Fibroblast of mammary gland (primary cell): ENCODE data around the gene ATP6V0E2.

Experiments
- DNase-seq: peaks from one replicate; pipeline ENCODE4 v3.0.0-alpha.2; 2010; ENCODE audit warnings: low read depth
- H3K4me3 ChIP-seq: 2 replicates; pipeline ENCODE4 v1.5.1; 2011; ENCODE audit warnings: low read depth, mild to moderate bottlenecking, low read length, moderate library complexity; ENCODE audit not compliant: control insufficient read depth
- TF ChIP-seq, protein P1 (sequence below): conservative IDR thresholded peaks from 2 replicates; pipeline ENCODE4 v1.5.1; 2011; ENCODE audit warnings: low read depth, low read length, inconsistent platforms; ENCODE audit not compliant: control insufficient read depth, insufficient read depth

The ATP6V0E2 gene

DNA sequence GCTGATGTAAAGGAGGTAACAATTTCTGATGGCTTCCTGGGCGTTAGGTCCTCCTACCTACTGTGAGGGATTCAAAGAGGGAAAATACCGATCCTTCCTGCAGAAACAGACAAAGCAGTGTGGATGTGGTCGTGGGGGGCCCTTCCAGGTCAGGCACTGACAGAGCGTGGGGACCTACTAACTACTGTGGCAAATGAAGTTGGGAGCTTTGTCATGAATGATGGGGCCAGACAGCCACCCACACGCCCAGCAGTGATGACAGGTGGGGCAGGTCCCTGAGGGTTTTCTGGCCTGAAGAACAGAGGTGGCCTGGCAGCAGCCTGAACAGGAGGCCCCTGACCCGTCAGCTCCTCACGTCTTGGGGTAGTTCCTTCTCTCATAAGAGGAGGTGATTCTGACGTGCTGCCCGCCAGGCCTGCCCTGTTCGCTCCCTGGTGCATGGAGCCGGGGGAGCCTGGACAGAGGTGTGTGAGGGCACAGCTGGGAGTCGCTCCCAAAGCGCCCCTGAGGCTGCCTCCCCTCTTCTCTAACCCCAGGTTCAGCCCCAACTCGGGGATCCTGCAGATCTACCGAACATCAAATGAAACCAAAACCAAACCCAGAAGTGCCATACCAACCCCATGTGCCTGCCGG, 4.2 kb downstream of the ATP6V0E2 start:
- DNase-seq = no peak
- H3K4me3 ChIP-seq = no peak overlapping the region
- TF ChIP-seq, protein P1, sequence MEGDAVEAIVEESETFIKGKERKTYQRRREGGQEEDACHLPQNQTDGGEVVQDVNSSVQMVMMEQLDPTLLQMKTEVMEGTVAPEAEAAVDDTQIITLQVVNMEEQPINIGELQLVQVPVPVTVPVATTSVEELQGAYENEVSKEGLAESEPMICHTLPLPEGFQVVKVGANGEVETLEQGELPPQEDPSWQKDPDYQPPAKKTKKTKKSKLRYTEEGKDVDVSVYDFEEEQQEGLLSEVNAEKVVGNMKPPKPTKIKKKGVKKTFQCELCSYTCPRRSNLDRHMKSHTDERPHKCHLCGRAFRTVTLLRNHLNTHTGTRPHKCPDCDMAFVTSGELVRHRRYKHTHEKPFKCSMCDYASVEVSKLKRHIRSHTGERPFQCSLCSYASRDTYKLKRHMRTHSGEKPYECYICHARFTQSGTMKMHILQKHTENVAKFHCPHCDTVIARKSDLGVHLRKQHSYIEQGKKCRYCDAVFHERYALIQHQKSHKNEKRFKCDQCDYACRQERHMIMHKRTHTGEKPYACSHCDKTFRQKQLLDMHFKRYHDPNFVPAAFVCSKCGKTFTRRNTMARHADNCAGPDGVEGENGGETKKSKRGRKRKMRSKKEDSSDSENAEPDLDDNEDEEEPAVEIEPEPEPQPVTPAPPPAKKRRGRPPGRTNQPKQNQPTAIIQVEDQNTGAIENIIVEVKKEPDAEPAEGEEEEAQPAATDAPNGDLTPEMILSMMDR = no peak

DNA sequence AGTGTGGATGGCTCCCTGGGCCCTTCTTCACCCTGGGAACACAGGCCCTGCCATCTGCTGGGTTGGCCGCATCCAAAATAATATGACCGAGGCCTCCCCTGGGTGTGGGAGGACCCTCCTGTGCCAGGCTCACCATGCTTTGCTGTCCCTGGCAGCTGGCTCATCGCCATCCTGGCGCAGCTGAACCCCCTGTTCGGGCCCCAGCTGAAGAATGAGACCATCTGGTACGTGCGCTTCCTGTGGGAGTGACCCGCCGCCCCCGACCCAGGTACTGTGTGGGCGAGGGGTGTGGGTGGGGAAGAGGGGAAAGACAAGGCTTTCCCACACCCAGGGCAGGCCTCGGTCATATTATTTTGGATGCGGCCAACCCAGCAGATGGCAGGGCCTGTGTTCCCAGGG, 4.8 kb downstream of the ATP6V0E2 start:
- H3K4me3 ChIP-seq = no peak overlapping the region
- no peak for DNase-seq
- TF ChIP-seq, protein P1 = no peak

DNA sequence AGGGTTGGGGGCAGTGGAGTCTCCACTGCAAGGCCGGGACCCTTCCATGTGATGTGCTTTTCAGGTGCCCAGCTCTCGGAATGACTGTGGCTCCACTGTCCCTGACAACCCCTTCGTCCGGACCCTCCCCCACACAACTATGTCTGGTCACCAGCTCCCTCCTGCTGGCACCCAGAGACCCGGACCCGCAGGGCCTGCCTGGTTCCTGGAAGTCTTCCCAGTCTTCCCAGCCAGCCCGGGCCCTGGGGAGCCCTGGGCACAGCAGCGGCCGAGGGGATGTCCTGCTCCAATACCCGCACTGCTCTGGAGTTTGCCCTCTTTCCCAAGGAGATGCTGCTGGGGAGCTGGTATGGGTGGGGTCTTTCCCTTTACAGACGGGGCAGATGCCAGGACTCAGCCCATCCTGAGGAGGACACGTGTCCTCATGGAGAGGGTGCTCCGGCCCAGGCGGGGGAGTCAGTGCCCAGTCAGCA, 5.5 kb downstream of the ATP6V0E2 start:
- no peak for DNase-seq
- no peak overlapping the region for H3K4me3 ChIP-seq
- TF ChIP-seq, protein P1 = no peak

DNA sequence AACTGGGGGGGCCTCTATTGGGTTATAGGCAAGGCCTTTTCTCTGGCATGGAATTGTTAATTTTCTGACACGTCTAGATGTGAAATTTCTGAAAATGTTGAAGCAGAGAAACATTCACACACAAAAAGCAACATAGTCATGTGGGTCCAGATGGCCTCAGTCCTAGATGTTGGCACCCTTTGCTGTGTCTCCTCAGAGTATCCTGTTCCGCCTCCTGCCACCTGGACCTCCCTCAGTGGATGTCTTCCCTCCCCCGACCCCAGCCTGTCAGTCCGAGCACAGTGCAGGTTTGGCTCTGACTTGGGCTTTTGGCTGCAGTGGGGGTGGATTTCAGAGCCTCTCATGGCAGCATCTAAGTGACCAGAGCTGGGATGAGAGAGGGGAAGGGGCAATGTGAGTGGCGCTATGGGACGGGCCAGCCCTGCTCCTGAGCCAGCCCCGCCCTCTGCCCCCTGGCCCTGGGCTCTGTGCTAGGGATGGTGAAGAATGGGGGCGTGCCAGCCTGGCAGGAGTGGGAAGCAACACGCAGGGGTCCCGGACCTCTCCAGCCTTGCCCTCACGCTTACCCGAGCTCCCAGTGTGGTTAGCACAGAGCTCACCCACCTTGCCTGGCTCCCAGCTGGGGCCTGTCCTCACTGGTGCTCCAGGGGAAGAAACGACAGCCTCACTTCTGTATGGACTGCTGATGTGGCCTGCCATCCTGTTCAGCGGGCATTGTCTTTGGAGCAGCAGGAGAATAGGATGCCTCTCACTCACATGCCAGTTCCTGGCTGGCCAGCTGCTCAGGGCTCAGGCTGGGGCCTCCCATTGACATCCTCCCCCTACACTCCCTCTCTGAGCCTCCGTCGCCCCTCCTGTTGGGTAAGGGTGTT, 6.2 kb downstream of the ATP6V0E2 start:
- TF ChIP-seq, protein P1 = no peak
- no peak overlapping the region for H3K4me3 ChIP-seq
- no peak for DNase-seq

DNA sequence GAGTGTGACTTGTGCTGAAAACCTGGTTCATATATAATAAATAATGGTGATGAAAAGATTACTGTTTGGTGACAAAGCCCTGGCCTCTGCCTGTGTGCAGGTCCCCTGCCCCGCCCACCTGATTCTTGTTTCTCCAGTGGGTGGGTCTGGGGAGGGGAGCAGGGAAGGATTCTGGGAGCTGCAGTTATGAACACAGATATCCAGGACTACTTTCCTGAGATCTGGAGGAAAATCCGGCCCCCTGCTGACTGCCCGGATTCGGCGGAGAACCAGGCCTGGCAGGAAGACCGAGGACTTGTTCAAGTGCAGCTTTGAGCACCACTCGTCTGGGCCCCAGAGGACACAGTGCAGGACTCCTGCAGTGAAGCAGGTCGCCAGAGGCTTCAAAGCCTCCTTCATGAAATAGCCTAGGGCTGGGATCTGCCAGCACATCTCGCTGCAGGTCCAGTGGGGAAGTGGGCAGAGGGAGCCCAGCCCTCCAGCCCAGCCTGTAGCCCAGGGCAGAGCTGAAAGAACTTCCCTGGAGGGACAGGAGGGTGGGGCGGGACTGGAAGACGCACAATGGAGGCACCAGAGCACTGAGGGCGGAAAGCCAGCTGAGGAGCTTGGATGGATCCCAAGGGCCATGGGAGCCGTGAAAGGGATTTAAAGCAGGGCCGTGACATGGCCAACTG, 7.0 kb downstream of the ATP6V0E2 start:
- TF ChIP-seq, protein P1 = no peak
- no peak for DNase-seq
- H3K4me3 ChIP-seq = no peak overlapping the region

DNA sequence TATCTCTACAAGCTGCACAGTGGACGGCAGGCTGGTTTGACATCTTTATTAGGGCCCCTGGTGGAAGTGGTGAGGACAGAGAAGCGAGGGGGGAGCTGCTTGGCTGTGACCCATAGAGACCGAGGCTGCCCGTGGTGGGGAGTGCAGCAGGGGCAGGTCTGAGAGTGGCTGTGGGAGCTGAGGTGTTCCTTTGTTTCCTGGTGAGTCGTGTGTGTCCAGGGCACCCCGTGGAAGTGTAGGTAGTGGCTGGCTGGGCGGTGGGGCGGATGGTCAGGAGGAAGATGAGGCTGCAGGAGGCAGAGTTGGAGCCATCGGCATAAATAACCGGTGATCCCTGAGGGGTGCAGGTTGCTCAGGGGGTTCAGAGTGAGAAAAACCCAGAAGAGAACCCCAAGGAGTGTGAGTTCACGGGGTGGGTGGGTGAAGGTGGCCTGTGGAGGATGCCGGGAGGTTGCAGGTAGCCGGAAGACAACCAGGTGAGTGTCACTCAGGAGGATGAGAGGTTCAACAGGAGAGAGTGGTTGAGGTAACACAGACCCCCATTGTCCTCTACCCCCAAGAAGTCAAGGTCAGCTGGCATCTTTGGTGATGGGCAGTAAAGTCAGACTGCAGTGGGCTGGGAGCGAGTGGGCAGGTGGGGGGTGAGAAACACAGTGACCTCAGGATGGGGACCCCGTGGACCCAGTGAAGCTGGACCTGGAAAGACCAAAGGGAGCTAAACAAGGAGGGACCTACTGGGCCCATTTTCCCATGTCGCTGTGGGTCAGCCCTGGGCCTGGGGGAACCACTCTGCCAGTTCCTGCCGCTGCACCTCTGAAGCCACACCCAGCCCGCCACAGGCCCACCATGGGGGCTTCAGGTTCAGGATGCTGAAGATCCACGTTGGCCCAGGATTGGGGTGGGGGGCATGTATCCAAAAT, 7.8 kb downstream of the ATP6V0E2 start:
- TF ChIP-seq, protein P1 = no peak
- no peak overlapping the region for H3K4me3 ChIP-seq
- DNase-seq = no peak
